Hepatocyte (in vitro differentiated cells): ENCODE data around the gene SNX5. TPM values are rescaled to one million over a fixed set of nuclear protein-coding genes. Genes with fewer than 3 reads are reported as not detected.

Source experiments
- DNase-seq: peaks from one replicate; pipeline ENCODE4 v3.0.0-alpha.2; 2016; ENCODE audit warnings: low spot score
- H2AFZ ChIP-seq: fragments of 200-600 bp; sonication (generic); 2 replicates; pipeline ENCODE4 v1.6.0; 2016; ENCODE audit warnings: antibody characterized with exemption, mild to moderate bottlenecking
- H3K27ac ChIP-seq: fragments of 200-600 bp; sonication (generic); 2 replicates; pipeline ENCODE4 v1.5.1; 2016; ENCODE audit warnings: mild to moderate bottlenecking
- H3K27me3 ChIP-seq: fragments of 200-600 bp; sonication (generic); 2 replicates; pipeline ENCODE4 v1.6.1; 2016
- H3K36me3 ChIP-seq: fragments of 200-600 bp; sonication (generic); replicated peaks from 2 replicates; pipeline ENCODE4 v1.5.1; 2016; ENCODE audit warnings: low read depth; ENCODE audit not compliant: insufficient read depth
- H3K4me1 ChIP-seq: fragments of 200-600 bp; sonication (generic); 2 replicates; pipeline ENCODE4 v1.5.1; 2016; ENCODE audit warnings: mild to moderate bottlenecking, moderate library complexity; ENCODE audit not compliant: insufficient read depth
- H3K4me2 ChIP-seq: fragments of 200-600 bp; sonication (generic); 2 replicates; pipeline ENCODE4 v1.6.0; 2016
- H3K4me3 ChIP-seq: fragments of 200-600 bp; sonication (generic); 2 replicates; pipeline ENCODE4 v1.5.1; 2016; ENCODE audit warnings: mild to moderate bottlenecking
- H3K79me2 ChIP-seq: fragments of 200-600 bp; sonication (generic); 2 replicates; pipeline ENCODE4 v1.6.0; 2017; ENCODE audit warnings: mild to moderate bottlenecking
- H3K9me2 ChIP-seq: fragments of 200-600 bp; sonication (generic); replicated peaks from 2 replicates; pipeline ENCODE4 v1.6.0; 2017; ENCODE audit warnings: mild to moderate bottlenecking; ENCODE audit not compliant: insufficient read depth
- H3K9me3 ChIP-seq: fragments of 200-600 bp; sonication (generic); 2 replicates; pipeline ENCODE4 v1.5.1; 2016; ENCODE audit warnings: low read depth, mild to moderate bottlenecking
- H4K20me1 ChIP-seq: fragments of 200-600 bp; sonication (generic); 2 replicates; pipeline ENCODE4 v1.6.0; 2016; ENCODE audit warnings: mild to moderate bottlenecking; ENCODE audit not compliant: insufficient read depth, poor library complexity, severe bottlenecking
- CTCF ChIP-seq: fragments of 200-600 bp; sonication (generic); IDR thresholded peaks from 2 replicates; pipeline ENCODE4 v1.5.1; 2016; ENCODE audit warnings: antibody characterized with exemption, mild to moderate bottlenecking; ENCODE audit not compliant: poor library complexity
- EZH2 ChIP-seq: fragments of 200-600 bp; sonication (generic); IDR thresholded peaks from 2 replicates; pipeline ENCODE4 v1.6.1; 2016; ENCODE audit warnings: antibody characterized with exemption, mild to moderate bottlenecking, borderline replicate concordance
- EZH2phosphoT487 ChIP-seq: fragments of 200-600 bp; sonication (generic); IDR thresholded peaks from one replicate; pipeline ENCODE4 v1.6.1; 2018; ENCODE audit warnings: antibody characterized with exemption, mild to moderate bottlenecking, low read depth, moderate library complexity; ENCODE audit not compliant: unreplicated experiment, severe bottlenecking
- WGBS: methylation state at CpG from one replicate; pipeline ENCODE4 v1.1.6; 2016; ENCODE audit warnings: low lambda C conversion rate; ENCODE audit errors: missing lambda C conversion rate; 5-methylcytosine and 5-hydroxymethylcytosine counted together
- polyA plus RNA-seq: library from polyadenylated mRNA; unstranded; fragments of >200 nt; fragmentation: Nextera tagmentation; extraction: Ambion mirVana; gene quantifications from 2 replicates; pipeline ENCODE4 v1.2.1, GENCODE V29; 2016
- total RNA-seq: library from RNA; depleted of rRNA; stranded (reverse); fragments of >200 nt; gene quantifications from 2 replicates; pipeline ENCODE4 v1.2.3, GENCODE V29; 2014

Gene SNX5
- total and polyA plus RNA-seq, 2 experiments from 2014 or later: 74.9 to 190 TPM

GRCh38 chr20:17943343-17943742, 25.3 kb downstream of the SNX5 start:
- Histone ChIP-seq H3K9me3 (no peaks in the 10 kb centered on the region), H3K4me1 (peaks cover 5% of the 10 kb centered on the region), H4K20me1 (no peaks in the 10 kb centered on the region), H2AFZ (no peak overlapping the region), H3K4me2 (no peak overlapping the region), H3K4me3 (no peak overlapping the region), H3K79me2 (peaks cover 27% of the 10 kb centered on the region), H3K36me3 (no peaks in the 10 kb centered on the region), H3K9me2 (no peaks in the 10 kb centered on the region), H3K27me3 (no peaks in the 10 kb centered on the region), H3K27ac (no peak overlapping the region)
- TF ChIP-seq CTCF: no peak
- TF ChIP-seq EZH2: no peak
- TF ChIP-seq EZH2phosphoT487: no peak
- DNase-seq: no peak
- 77% methylated on average over 3 of the region's 3 CpGs for WGBS

GRCh38 chr20:17941826-17942196, 26.8 kb downstream of the SNX5 start:
- H2AFZ ChIP-seq: no peak overlapping the region
- H3K9me2 ChIP-seq: no peaks in the 10 kb centered on the region
- H3K4me1 ChIP-seq: peaks cover 18% of the 10 kb centered on the region
- no peak for DNase-seq
- peaks cover 16% of the 10 kb centered on the region for H3K79me2 ChIP-seq
- no peak overlapping the region for H3K4me2 ChIP-seq
- H3K27me3 ChIP-seq: no peaks in the 10 kb centered on the region
- H3K36me3 ChIP-seq: no peaks in the 10 kb centered on the region
- no peak overlapping the region for H3K4me3 ChIP-seq
- H3K9me3 ChIP-seq: no peaks in the 10 kb centered on the region
- 95% methylated on average over 3 of the region's 3 CpGs for WGBS
- H3K27ac ChIP-seq: no peak overlapping the region
- no peak for TF ChIP-seq EZH2phosphoT487
- TF ChIP-seq CTCF: no peak
- no peak for TF ChIP-seq EZH2
- no peaks in the 10 kb centered on the region for H4K20me1 ChIP-seq

- no peaks in the 10 kb centered on the region for H3K36me3 ChIP-seq
Observed at GRCh38 chr20:17941087-17941825, 27.3 kb downstream of the SNX5 start.

More at GRCh38 chr20:17941087-17941825, 27.3 kb downstream of the SNX5 start:
- no peak overlapping the region for H3K4me2 ChIP-seq
- peaks cover 12% of the 10 kb centered on the region for H3K79me2 ChIP-seq
- no peak overlapping the region for H3K4me3 ChIP-seq
- DNase-seq: no peak
- no peaks in the 10 kb centered on the region for H3K27me3 ChIP-seq
- H3K9me3 ChIP-seq: no peaks in the 10 kb centered on the region
- H3K9me2 ChIP-seq: no peaks in the 10 kb centered on the region
- no peaks in the 10 kb centered on the region for H4K20me1 ChIP-seq
- no peak for TF ChIP-seq CTCF
- TF ChIP-seq EZH2: no peak
- TF ChIP-seq EZH2phosphoT487: no peak
- WGBS: 98% methylated on average over 10 of the region's 10 CpGs
- H3K27ac ChIP-seq: no peak overlapping the region
- peaks cover 24% of the 10 kb centered on the region for H3K4me1 ChIP-seq
- H2AFZ ChIP-seq: no peak overlapping the region
